ENCODE measurements around the gene GGCT.
"Not testable (repeated sequence)": the region's sequence is repeated elsewhere in the genome, so short reads cannot be mapped to it uniquely, and the experiment has no call there.

- not testable (repeated sequence) for TF ChIP-seq POLR2A, CTCF (IDR thresholded peaks at IDR 0.05)
Measured at GRCh38 chr7:30543115-30543514, 38.5 kb upstream of the GGCT start.
